K562 (cell line): ENCODE data around the gene METTL25. TPM values are rescaled to one million over a fixed set of nuclear protein-coding genes. Genes with fewer than 3 reads are reported as not detected.

ENCODE experiments used
- CBX3 ChIP-seq, 2 experiments: IDR thresholded peaks; 1 replicate in 1 of 2; 2 replicates in 1 of 2; pipeline ENCODE4 v1.6.1; 2012; ENCODE audit warnings: inconsistent platforms in 2 of 2, low read length in 2 of 2, borderline replicate concordance in 1 of 2, control low read depth in 1 of 2
- HLTF ChIP-seq: fragments of 450-650 bp; IDR thresholded peaks from 2 replicates; pipeline ENCODE4 v1.6.1; 2016
- MBD2 ChIP-seq: sonication (generic); IDR thresholded peaks from 2 replicates; pipeline ENCODE4 v1.6.1; 2016; ENCODE audit warnings: low read depth, borderline replicate concordance
- POLR3A ChIP-seq: IDR thresholded peaks from 2 replicates; pipeline ENCODE4 v1.6.1; 2011; ENCODE audit warnings: borderline replicate concordance, mild to moderate bottlenecking, moderate library complexity; ENCODE audit not compliant: insufficient read length, insufficient read depth; ENCODE audit errors: extremely low read depth
- PURB ChIP-seq: sonication (generic); formaldehyde crosslinking; IDR thresholded peaks from 2 replicates; pipeline ENCODE4 v1.9.0; 2021; ENCODE audit warnings: low read depth, mild to moderate bottlenecking, missing genetic modification reagents
- RB1 ChIP-seq: fragments of 450-650 bp; IDR thresholded peaks from 2 replicates; pipeline ENCODE4 v1.6.1; 2017; ENCODE audit warnings: low read depth, mild to moderate bottlenecking
- RBM39 ChIP-seq: fragments of 200-400 bp; formaldehyde crosslinking; optimal IDR thresholded peaks from 2 replicates; pipeline ENCODE3; 2018; ENCODE audit warnings: low read depth, low read length
- RCOR1 ChIP-seq, 2 experiments: IDR thresholded peaks; 2 replicates each; pipeline ENCODE4 v1.6.1; 2012; ENCODE audit warnings: low read depth in 2 of 2, low read length in 2 of 2, borderline replicate concordance in 1 of 2, improper control_type of control experiment in 1 of 2
- SUPT5H ChIP-seq: fragments of 450-650 bp; IDR thresholded peaks from 2 replicates; pipeline ENCODE4 v1.6.1; 2016
- TAF1 ChIP-seq: IDR thresholded peaks from 2 replicates; pipeline ENCODE4 v1.6.1; 2011; ENCODE audit warnings: mild to moderate bottlenecking, low read length, moderate library complexity; ENCODE audit not compliant: insufficient read depth, control insufficient read depth, severe bottlenecking; ENCODE audit errors: extremely low read depth
- ZBTB7A ChIP-seq: IDR thresholded peaks from 2 replicates; pipeline ENCODE4 v1.6.1; 2011; ENCODE audit warnings: low read depth, mild to moderate bottlenecking, low read length, moderate library complexity, borderline replicate concordance; ENCODE audit not compliant: control insufficient read depth
- ZNF274 ChIP-seq: IDR thresholded peaks from 2 replicates; pipeline ENCODE4 v1.6.1; 2011; ENCODE audit warnings: low read depth, mild to moderate bottlenecking, low read length, moderate library complexity, borderline replicate concordance
- ZNF41 ChIP-seq: fragments of 250-450 bp; sonication (Bioruptor Pico); conservative IDR thresholded peaks from 2 replicates; pipeline ENCODE4 v1.4.0; 2020; ENCODE audit warnings: mild to moderate bottlenecking
- ZNF79 ChIP-seq: fragments of 250-450 bp; sonication (Bioruptor Pico); IDR thresholded peaks from 2 replicates; pipeline ENCODE4 v1.4.0; 2020; ENCODE audit warnings: low read depth, mild to moderate bottlenecking, moderate library complexity
- polyA plus RNA-seq, 8 experiments: library from polyadenylated mRNA; depleted of rRNA in 4 of 8; stranded (reverse) in 5 of 8; unstranded in 3 of 8; fragments of >200 nt; fragmentation: Nextera tagmentation in 2 of 8; fragmentation: Illumina TruSeq in 1 of 8; extraction: Ambion mirVana in 2 of 8; extraction: Trizol in 1 of 8; gene quantifications; 2 replicates each; pipeline versions ENCODE4 v1.2.1 to v1.2.3, GENCODE V29; 2011 to 2014; ENCODE audit warnings: inconsistent platforms in 1 of 8, missing spikeins in 1 of 8
- total RNA-seq, 7 experiments: library from RNA; depleted of rRNA in 6 of 7; stranded (reverse); fragments of >200 nt in 6 of 7; fragmentation: Illumina TruSeq in 2 of 7; extraction: Trizol in 2 of 7; gene quantifications; 2 replicates each; pipeline versions ENCODE4 v1.2.1 to v1.2.3, GENCODE V29; 2011 to 2021; ENCODE audit warnings: low replicate concordance in 1 of 7
- TF ChIP-seq, protein P1 (sequence below), 2 experiments: fragments of 200-800 bp in 1 of 2; sonication (Bioruptor generic) in 1 of 2; sonication (generic) in 1 of 2; formaldehyde crosslinking in 1 of 2; IDR thresholded peaks in 1 of 2; conservative IDR thresholded peaks in 1 of 2; 2 replicates each; pipeline versions ENCODE4 v1.5.0 to v1.6.1; 2016 to 2020; ENCODE audit warnings: missing compliant biosample characterization in 1 of 2, missing genetic modification characterization in 1 of 2, missing genetic modification reagents in 1 of 2
- TF ChIP-seq, protein P2 (sequence below): fragments of 250-450 bp; sonication (Bioruptor Pico); IDR thresholded peaks from 2 replicates; pipeline ENCODE4 v1.4.0; 2020
- TF ChIP-seq, protein P3 (sequence below), 2 experiments: fragments of 250-450 bp in 1 of 2; fragments of 450-650 bp in 1 of 2; sonication (Bioruptor Pico) in 1 of 2; IDR thresholded peaks; 2 replicates each; pipeline versions ENCODE4 v1.6.1 to v1.8.0; 2016 to 2021; ENCODE audit warnings: mild to moderate bottlenecking in 2 of 2, moderate library complexity in 2 of 2, missing compliant biosample characterization in 1 of 2, missing genetic modification characterization in 1 of 2
- TF ChIP-seq, protein P4 (sequence below): sonication (generic); formaldehyde crosslinking; IDR thresholded peaks from 2 replicates; pipeline ENCODE4 v1.8.1; 2022; ENCODE audit warnings: missing genetic modification reagents
- TF ChIP-seq, protein P5 (sequence below): fragments of 200-800 bp; sonication (Bioruptor generic); IDR thresholded peaks from 2 replicates; pipeline ENCODE4 v1.6.1; 2017; ENCODE audit warnings: missing genetic modification characterization, missing compliant biosample characterization

The METTL25 gene
- total and polyA plus RNA-seq, 9 of the 15 experiments (the other 6 are each of a cell fraction or from before 2014, with no cell fraction given) = 0.50 to 2.4 (median 1.9) TPM

DNA sequence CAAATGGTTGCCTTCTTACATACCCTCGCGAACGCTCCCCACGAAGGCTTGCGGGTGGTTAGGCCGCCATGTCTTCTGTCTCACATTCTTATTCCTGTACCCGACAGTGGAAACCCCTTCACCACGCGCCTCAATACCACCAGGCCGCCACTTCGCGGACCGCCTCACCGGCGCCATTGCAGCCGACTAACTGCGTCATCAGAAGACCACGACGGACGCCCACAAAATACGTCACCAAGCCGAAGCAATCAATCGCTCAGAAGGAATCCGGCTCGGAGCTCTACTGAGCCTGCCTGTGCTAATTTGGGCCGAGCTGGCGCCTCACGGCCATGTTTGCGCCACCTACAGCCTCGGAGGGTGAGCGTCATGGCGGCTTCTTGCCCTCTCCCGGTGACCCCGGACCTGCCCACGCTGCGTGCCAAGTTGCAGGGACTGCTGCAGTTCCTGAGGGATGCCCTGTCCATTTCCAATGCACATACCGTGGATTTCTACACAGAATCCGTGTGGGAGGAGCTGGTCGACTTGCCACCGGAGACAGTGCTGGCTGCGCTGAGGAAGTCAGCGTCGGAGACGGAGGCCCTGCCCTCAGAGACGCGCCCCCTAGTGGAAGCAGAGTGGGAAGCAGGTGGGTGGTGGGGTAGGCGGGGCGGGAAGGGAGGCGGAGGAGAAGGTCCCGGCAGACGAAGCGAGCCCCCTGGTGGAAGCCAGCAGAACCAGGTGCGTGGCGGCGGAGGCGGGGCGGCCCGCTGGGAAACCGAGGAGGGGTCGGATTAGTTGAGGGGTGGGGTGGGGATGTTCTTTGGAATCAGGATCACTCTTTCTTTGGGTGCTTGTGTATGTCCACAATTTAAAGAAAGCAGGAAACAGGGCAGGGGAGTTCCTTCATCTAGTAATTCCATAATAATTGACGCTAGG lies at the start of gene METTL25, which contains the start of gene CCDC59 (continued):
- TF ChIP-seq, protein P1, sequence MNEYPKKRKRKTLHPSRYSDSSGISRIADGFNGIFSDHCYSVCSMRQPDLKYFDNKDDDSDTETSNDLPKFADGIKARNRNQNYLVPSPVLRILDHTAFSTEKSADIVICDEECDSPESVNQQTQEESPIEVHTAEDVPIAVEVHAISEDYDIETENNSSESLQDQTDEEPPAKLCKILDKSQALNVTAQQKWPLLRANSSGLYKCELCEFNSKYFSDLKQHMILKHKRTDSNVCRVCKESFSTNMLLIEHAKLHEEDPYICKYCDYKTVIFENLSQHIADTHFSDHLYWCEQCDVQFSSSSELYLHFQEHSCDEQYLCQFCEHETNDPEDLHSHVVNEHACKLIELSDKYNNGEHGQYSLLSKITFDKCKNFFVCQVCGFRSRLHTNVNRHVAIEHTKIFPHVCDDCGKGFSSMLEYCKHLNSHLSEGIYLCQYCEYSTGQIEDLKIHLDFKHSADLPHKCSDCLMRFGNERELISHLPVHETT (CRISPR knock-in tag; conservative IDR thresholded peaks at IDR 0.05 in 1 of 2, IDR thresholded peaks at IDR 0.05 in 1 of 2) = peak in 1 of 2 experiments; percentile 92; a peak in 2 of 4 replicates
- peak; percentile 89 for TF ChIP-seq RBM39
- TF ChIP-seq, protein P2, sequence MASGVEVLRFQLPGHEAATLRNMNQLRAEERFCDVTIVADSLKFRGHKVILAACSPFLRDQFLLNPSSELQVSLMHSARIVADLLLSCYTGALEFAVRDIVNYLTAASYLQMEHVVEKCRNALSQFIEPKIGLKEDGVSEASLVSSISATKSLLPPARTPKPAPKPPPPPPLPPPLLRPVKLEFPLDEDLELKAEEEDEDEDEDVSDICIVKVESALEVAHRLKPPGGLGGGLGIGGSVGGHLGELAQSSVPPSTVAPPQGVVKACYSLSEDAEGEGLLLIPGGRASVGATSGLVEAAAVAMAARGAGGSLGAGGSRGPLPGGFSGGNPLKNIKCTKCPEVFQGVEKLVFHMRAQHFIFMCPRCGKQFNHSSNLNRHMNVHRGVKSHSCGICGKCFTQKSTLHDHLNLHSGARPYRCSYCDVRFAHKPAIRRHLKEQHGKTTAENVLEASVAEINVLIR (CRISPR knock-in tag) = peak; percentile 99
- TF ChIP-seq TAF1 = peak; percentile 99
- peak in 1 of 2 experiments; percentile 43; a peak in 1 of 4 replicates for TF ChIP-seq RCOR1 (IDR thresholded peaks at IDR 0.05; ENCODE audit: borderline replicate concordance in 1 of 2, low read depth in 2 of 2, low read length in 2 of 2)
- TF ChIP-seq ZNF79 (CRISPR knock-in tag) = no peak
- no peak for TF ChIP-seq PURB (CRISPR knock-in tag)
- peak in 1 of 2 experiments; percentile 68; a peak in 1 of 3 replicates for TF ChIP-seq CBX3 (IDR thresholded peaks at IDR 0.05; ENCODE audit: borderline replicate concordance in 1 of 2, low read length in 2 of 2)
- no peak for TF ChIP-seq POLR3A
- TF ChIP-seq ZNF274 = no peak
- peak; percentile 88 for TF ChIP-seq ZBTB7A
- TF ChIP-seq HLTF = peak; percentile 72; the same call in 1 of the 2 replicates
- no peak for TF ChIP-seq ZNF41 (CRISPR knock-in tag)
- peak; percentile 84 for TF ChIP-seq MBD2
- TF ChIP-seq, protein P3, sequence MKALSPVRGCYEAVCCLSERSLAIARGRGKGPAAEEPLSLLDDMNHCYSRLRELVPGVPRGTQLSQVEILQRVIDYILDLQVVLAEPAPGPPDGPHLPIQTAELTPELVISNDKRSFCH (CRISPR knock-in tag; IDR thresholded peaks at IDR 0.05) = no peak
- TF ChIP-seq, protein P3 (tag; IDR thresholded peaks at IDR 0.05) = peak; percentile 86
- TF ChIP-seq, protein P4, sequence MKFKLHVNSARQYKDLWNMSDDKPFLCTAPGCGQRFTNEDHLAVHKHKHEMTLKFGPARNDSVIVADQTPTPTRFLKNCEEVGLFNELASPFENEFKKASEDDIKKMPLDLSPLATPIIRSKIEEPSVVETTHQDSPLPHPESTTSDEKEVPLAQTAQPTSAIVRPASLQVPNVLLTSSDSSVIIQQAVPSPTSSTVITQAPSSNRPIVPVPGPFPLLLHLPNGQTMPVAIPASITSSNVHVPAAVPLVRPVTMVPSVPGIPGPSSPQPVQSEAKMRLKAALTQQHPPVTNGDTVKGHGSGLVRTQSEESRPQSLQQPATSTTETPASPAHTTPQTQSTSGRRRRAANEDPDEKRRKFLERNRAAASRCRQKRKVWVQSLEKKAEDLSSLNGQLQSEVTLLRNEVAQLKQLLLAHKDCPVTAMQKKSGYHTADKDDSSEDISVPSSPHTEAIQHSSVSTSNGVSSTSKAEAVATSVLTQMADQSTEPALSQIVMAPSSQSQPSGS (CRISPR knock-in tag) = 0 out of 2 replicates have a peak, but pooled peaks have one; percentile 39
- peak; percentile 91 for TF ChIP-seq SUPT5H
- TF ChIP-seq, protein P5, sequence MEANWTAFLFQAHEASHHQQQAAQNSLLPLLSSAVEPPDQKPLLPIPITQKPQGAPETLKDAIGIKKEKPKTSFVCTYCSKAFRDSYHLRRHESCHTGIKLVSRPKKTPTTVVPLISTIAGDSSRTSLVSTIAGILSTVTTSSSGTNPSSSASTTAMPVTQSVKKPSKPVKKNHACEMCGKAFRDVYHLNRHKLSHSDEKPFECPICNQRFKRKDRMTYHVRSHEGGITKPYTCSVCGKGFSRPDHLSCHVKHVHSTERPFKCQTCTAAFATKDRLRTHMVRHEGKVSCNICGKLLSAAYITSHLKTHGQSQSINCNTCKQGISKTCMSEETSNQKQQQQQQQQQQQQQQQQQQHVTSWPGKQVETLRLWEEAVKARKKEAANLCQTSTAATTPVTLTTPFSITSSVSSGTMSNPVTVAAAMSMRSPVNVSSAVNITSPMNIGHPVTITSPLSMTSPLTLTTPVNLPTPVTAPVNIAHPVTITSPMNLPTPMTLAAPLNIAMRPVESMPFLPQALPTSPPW (CRISPR knock-in tag) = peak; percentile 81
- peak; percentile 72 for TF ChIP-seq RB1
